Upper lobe of left lung (tissue), 6 donors: ENCODE measurements around the gene CFAP74. TPM values are rescaled to one million over a fixed set of nuclear protein-coding genes. Genes with fewer than 3 reads are reported as not detected.

ENCODE experiments used
- ATAC-seq, 2 donors: fragments of 200-7000 bp; cut with Tn5 transposase; one replicate each; pipeline ENCODE4 v1.9.1; 2022; ENCODE audit warnings: mild to moderate bottlenecking in 2 of 2, moderate library complexity in 2 of 2; ENCODE audit not compliant: low FRiP score in 2 of 2
- DNase-seq, 2 donors: peaks; one replicate each; pipeline ENCODE4 v3.0.0-alpha.2; 2019 to 2020
- H3K27ac ChIP-seq, 4 donors: fragments of 200-600 bp; sonication (generic); one replicate each; pipeline ENCODE4 v1.5.1; 2016 to 2019
- H3K27me3 ChIP-seq, 4 donors: fragments of 200-600 bp; sonication (generic); one replicate each; pipeline ENCODE4 v1.5.1; 2017 to 2019
- H3K36me3 ChIP-seq, 4 donors: fragments of 200-600 bp; sonication (generic); one replicate each; pipeline ENCODE4 v1.5.1; 2016 to 2019
- H3K4me1 ChIP-seq, 4 donors: fragments of 200-600 bp; sonication (generic); one replicate each; pipeline ENCODE4 v1.5.1; 2018 to 2019
- H3K4me3 ChIP-seq, 4 donors: fragments of 200-600 bp; sonication (generic); one replicate each; pipeline ENCODE4 v1.5.1; 2017 to 2019; ENCODE audit warnings: mild to moderate bottlenecking in 2 of 4, moderate library complexity in 1 of 4
- H3K9me3 ChIP-seq, 4 donors: fragments of 200-600 bp; sonication (generic); one replicate each; pipeline ENCODE4 v1.5.1; 2018 to 2019
- EP300 ChIP-seq, 4 donors: sonication (generic); formaldehyde crosslinking; IDR thresholded peaks; one replicate each; pipeline ENCODE4 v1.5.1; 2017; ENCODE audit warnings: antibody characterized with exemption in 4 of 4, control low read depth in 2 of 4
- POLR2A ChIP-seq, 4 donors: fragments of 450-650 bp; IDR thresholded peaks; one replicate each; pipeline ENCODE4 v1.5.1; 2016 to 2017; ENCODE audit warnings: antibody characterized with exemption in 4 of 4, mild to moderate bottlenecking in 2 of 4
- POLR2AphosphoS5 ChIP-seq, 2 donors: sonication (generic); formaldehyde crosslinking; IDR thresholded peaks; one replicate each; pipeline ENCODE4 v1.5.1; 2017; ENCODE audit warnings: antibody characterized with exemption in 2 of 2
- WGBS, 2 donors: methylation state at CpG; one replicate each; pipeline ENCODE4 v1.1.5; 2017 to 2018; 5-methylcytosine and 5-hydroxymethylcytosine counted together
- total RNA-seq, 6 donors: library from RNA; depleted of rRNA in 4 of 6; stranded (reverse); fragments of >200 nt in 4 of 6; gene quantifications; one replicate each; pipeline versions ENCODE4 v1.1.0 to v1.2.1, GENCODE V29; 2016 to 2021
- TF ChIP-seq, protein P1 (sequence below), 6 experiments: fragments of 450-650 bp in 4 of 6; fragments of 200-600 bp in 2 of 6; sonication (generic) in 2 of 6; IDR thresholded peaks; one replicate each; pipeline ENCODE4 v1.5.1; 2016 to 2019; ENCODE audit warnings: antibody characterized with exemption in 6 of 6
- donor health status: DM: no; HTN: no; CAD: no; lungs with moderate emphysema.
- donor health status: DM: no; HTN: yes; CAD: no; lungs with severe emphysema.

The CFAP74 gene
- total RNA-seq, 6 donors from 2014 or later: 0.14 to 19.8 (median 6.2) TPM

DNA sequence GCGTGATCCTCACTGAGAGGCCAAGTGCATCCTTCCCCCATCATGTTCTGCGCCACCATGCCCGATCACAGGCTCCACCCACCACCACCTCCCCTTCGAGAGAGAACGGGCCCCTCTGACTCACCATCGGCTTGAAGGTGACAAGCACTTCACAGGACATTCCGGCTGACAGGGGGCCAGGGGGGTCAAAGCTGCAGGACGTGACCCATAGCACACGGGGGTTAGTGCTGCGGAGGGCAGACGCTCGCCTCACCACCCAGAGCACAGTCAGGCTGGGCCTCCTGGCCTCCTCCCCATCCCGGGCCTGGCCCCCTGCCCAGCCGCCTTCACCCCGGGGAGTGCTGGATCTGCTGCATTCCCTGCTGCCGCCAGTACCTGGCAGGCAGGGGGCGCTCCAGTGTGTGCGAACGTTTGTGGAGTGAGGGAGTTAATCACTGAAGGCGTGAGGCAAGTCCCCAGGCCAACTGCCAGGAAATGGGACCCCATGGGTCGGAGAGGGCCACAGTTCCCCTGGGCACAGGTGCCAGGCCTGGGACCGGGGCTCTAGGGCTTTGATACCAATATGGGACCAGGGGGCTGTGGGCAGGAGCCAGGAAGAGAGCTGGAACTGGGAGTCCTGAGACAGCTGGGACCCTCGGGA, 43.6 kb downstream of the CFAP74 start:
- H3K27ac ChIP-seq: peak overlapping the region in 1 of 4 donors; percentile 1
- peak; percentile 71 to 83 for ATAC-seq
- peak; percentile 81 to 96 for DNase-seq

DNA sequence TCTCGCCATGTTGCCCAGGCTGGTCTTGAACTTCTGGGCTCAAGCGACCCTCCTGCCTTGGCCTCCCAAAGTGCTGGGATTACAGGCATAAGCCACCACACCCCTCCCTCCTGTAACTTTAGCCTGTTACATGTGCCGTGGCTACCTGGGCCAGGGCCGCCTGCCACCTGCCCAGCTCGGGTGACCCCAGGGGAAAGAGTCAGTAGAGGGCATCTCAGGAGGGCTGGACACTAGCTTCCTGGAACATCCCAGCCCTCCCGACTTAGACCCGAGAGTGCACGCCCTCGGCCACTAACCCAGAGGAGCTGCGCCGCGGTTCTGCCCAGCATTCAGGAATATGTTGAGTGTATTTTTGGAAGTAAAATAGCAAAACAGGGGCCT, 44.1 kb downstream of the CFAP74 start:
- Histone ChIP-seq H3K36me3 (no peaks in the 10 kb centered on the region), H3K9me3 (no peaks in the 10 kb centered on the region), H3K4me3 (no peak overlapping the region), H3K27ac (no peak overlapping the region), H3K27me3 (no peaks in the 10 kb centered on the region), H3K4me1 (peaks cover 5 to 13% (median 7%) of the 10 kb centered on the region in 4 donors)
- WGBS, 2 donors: 71 to 78% methylated on average over 9 to 12 of the region's 12 CpGs
- no peak for ATAC-seq
- peak in 1 of 2 donors; percentile 58 for DNase-seq
- TF ChIP-seq POLR2A (IDR thresholded peaks at IDR 0.05): no peak
- TF ChIP-seq POLR2AphosphoS5 (IDR thresholded peaks at IDR 0.05): no peak
- TF ChIP-seq, protein P1, sequence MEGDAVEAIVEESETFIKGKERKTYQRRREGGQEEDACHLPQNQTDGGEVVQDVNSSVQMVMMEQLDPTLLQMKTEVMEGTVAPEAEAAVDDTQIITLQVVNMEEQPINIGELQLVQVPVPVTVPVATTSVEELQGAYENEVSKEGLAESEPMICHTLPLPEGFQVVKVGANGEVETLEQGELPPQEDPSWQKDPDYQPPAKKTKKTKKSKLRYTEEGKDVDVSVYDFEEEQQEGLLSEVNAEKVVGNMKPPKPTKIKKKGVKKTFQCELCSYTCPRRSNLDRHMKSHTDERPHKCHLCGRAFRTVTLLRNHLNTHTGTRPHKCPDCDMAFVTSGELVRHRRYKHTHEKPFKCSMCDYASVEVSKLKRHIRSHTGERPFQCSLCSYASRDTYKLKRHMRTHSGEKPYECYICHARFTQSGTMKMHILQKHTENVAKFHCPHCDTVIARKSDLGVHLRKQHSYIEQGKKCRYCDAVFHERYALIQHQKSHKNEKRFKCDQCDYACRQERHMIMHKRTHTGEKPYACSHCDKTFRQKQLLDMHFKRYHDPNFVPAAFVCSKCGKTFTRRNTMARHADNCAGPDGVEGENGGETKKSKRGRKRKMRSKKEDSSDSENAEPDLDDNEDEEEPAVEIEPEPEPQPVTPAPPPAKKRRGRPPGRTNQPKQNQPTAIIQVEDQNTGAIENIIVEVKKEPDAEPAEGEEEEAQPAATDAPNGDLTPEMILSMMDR (IDR thresholded peaks at IDR 0.05): no peak
- no peak for TF ChIP-seq EP300 (IDR thresholded peaks at IDR 0.05)

More for the DNA sequence above, 43.6 kb downstream of the CFAP74 start:
- Histone ChIP-seq H3K27me3 (no peaks in the 10 kb centered on the region), H3K4me3 (no peak overlapping the region), H3K9me3 (no peaks in the 10 kb centered on the region), H3K4me1 (peaks cover 5 to 13% (median 7%) of the 10 kb centered on the region in 4 donors), H3K36me3 (no peaks in the 10 kb centered on the region)
- TF ChIP-seq POLR2A (IDR thresholded peaks at IDR 0.05) (no peak), EP300 (IDR thresholded peaks at IDR 0.05) (no peak), POLR2AphosphoS5 (IDR thresholded peaks at IDR 0.05) (peak; percentile 11 to 32)
- TF ChIP-seq, protein P1 (IDR thresholded peaks at IDR 0.05): peak; percentile 51 to 88 (median 80)
- WGBS, 2 donors: 3 to 63% methylated on average over 2 to 22 of the region's 23 CpGs

DNA sequence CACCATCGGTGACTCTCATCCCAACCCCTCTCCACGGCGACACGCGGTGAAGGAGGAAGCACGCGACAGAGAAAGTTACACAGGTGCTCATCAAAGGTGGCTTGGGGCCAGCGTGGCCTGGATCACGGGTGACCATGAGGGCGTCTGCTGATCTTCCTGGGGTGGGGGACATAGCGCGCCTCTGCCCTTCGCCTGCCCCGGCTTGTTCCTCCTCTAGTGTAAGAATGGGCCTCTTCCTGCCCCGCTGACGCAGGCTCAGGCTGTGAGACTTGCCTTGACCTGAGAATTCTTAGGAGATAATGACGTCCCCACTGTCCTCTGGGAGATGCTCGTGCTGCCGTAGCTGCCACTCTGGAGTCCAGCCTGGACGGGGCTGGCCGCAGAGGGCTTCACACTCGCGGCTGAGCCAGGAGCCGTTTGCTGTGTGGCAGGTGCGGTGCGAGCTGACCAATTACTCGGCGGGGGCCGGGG, 45.5 kb downstream of the CFAP74 start:
- Histone ChIP-seq H3K9me3 (no peaks in the 10 kb centered on the region), H3K27me3 (no peaks in the 10 kb centered on the region), H3K36me3 (no peaks in the 10 kb centered on the region), H3K27ac (no peak overlapping the region), H3K4me3 (no peak overlapping the region), H3K4me1 (peaks cover 5 to 13% (median 7%) of the 10 kb centered on the region in 4 donors)
- no peak for TF ChIP-seq EP300 (IDR thresholded peaks at IDR 0.05)
- TF ChIP-seq POLR2A (IDR thresholded peaks at IDR 0.05): no peak
- TF ChIP-seq, protein P1 (IDR thresholded peaks at IDR 0.05): no peak
- TF ChIP-seq POLR2AphosphoS5 (IDR thresholded peaks at IDR 0.05): no peak
- ATAC-seq (no peak), DNase-seq (peak in 1 of 2 donors; percentile 49)
- WGBS, 2 donors: 79 to 86% methylated on average over 15 to 26 of the region's 29 CpGs

DNA sequence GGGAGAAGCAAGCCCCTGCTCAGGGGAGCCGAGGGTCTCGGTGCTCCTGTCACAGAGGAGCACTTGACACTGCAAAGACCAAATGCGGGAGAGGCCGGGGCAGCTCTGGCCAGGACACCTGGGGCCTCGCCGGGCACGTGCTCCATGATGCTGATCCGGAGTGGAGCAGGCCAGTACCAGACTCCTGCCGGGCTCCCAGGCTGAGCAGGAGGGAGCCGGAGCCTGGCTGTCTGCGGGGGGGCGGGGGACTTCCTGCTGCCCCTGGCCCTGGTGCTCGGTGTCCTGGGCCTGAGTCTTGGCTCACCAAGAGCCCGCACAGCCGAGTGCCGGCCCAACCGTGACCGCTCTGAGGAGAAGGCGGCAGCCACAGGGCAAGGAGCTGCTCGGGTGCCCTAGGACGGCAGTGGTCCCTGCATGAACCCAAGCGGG, 46.0 kb downstream of the CFAP74 start:
- ATAC-seq (no peak), DNase-seq (peak in 1 of 2 donors; percentile 77)
- Histone ChIP-seq H3K4me1 (peaks cover 5 to 13% (median 7%) of the 10 kb centered on the region in 4 donors), H3K4me3 (no peak overlapping the region), H3K9me3 (no peaks in the 10 kb centered on the region), H3K27ac (no peak overlapping the region), H3K36me3 (no peaks in the 10 kb centered on the region), H3K27me3 (no peaks in the 10 kb centered on the region)
- TF ChIP-seq POLR2AphosphoS5 (IDR thresholded peaks at IDR 0.05) (no peak), POLR2A (IDR thresholded peaks at IDR 0.05) (no peak), EP300 (IDR thresholded peaks at IDR 0.05) (no peak)
- TF ChIP-seq, protein P1 (IDR thresholded peaks at IDR 0.05): no peak
- 90 to 91% methylated on average over 6 to 21 of the region's 22 CpGs for WGBS, 2 donors
